Pancreas (tissue), 10 donors: ENCODE measurements around the gene PPTC7. TPM values are rescaled to one million over a fixed set of nuclear protein-coding genes. Genes with fewer than 3 reads are reported as not detected.
A peak's percentile ranks its signal among the peaks of the same experiment; 100 is the strongest.

ENCODE experiments used
- ATAC-seq, 4 donors: fragments of 200-7000 bp; cut with Tn5 transposase; one replicate each; pipeline versions ENCODE4 v1.8.0 to v1.9.1; 2020; ENCODE audit warnings: mild to moderate bottlenecking in 4 of 4, moderate library complexity in 4 of 4
- DNase-seq, 6 donors: peaks; one replicate each; pipeline ENCODE4 v3.0.0-alpha.2; 2020
- FAIRE-seq: peaks from 2 replicates; lab custom pipeline; 2012; peaks lifted over from hg19 to GRCh38; lab: Jason Lieb, UNC
- H3K27ac ChIP-seq, 4 donors: fragments of 200-600 bp; sonication (generic); 1 replicate in 3 of 4; 2 replicates in 1 of 4; pipeline versions ENCODE4 v1.5.0 to v1.8.0; 2020
- H3K27me3 ChIP-seq, 4 donors: fragments of 200-600 bp; one replicate each; pipeline ENCODE4 v1.8.0; 2021
- H3K36me3 ChIP-seq, 3 donors: fragments of 200-600 bp; sonication (generic) in 1 of 3; one replicate each; pipeline versions ENCODE4 v1.5.0 to v1.8.0; 2020 to 2021
- H3K4me1 ChIP-seq, 3 donors: fragments of 200-600 bp; one replicate each; pipeline ENCODE4 v1.8.0; 2021
- H3K4me3 ChIP-seq, 4 donors: fragments of 200-600 bp; sonication (generic) in 2 of 4; one replicate each; pipeline versions ENCODE4 v1.5.0 to v1.8.0; 2020 to 2021
- H3K9me3 ChIP-seq, 4 donors: fragments of 200-600 bp; one replicate each; pipeline ENCODE4 v1.8.0; 2021
- CTCF ChIP-seq, 4 donors: fragments of 200-600 bp; sonication (generic) in 3 of 4; IDR thresholded peaks; one replicate each; pipeline versions ENCODE4 v1.5.0 to v1.8.0; 2021; ENCODE audit warnings: antibody characterized with exemption in 4 of 4
- WGBS, 2 donors: extraction: QIAGEN DNeasy Blood & Tissue Kit; methylation state at CpG; one replicate each; pipeline ENCODE4 v1.1.7; 2013; 5-methylcytosine and 5-hydroxymethylcytosine counted together
- intact Hi-C, 3 donors: fragments of 100-400 bp; cut with DNase I; formaldehyde crosslinking; loops; one replicate each; pipeline versions ENCODE4 v1.11.1 to v1.14.2; 2022
- polyA plus RNA-seq, 2 donors: library from polyadenylated mRNA; stranded (reverse); fragments of 200-250 nt; gene quantifications; one replicate each; pipeline ENCODE4 v1.2.3, GENCODE V29; 2013
- total RNA-seq, 6 donors: library from RNA; stranded (reverse); fragmentation: NEBNext Ultra II Directional in 4 of 6; extraction: Animal tissue kit (Norgen Biotek cat#: 25700) in 4 of 6; gene quantifications; one replicate each; pipeline versions ENCODE4 v1.2.1 to v1.2.4, GENCODE V29; 2021 to 2023
- donor health status: healthy with polysubstance abuse.
- donor health status: DM: no; HTN: no; CAD: no; lungs with moderate emphysema.
- donor health status: DM: no; HTN: no; CAD: no.
- donor health status: control.
- donor health status: control.
- donor health status: Bipolar disorder and iron deficiency.
- donor health status: DM: yes; HTN: yes; CAD: no.
- donor health status: DM: no; HTN: no; CAD: no.
- donor health status: DM: no; HTN: no; CAD: no.
- donor health status: DM: yes; HTN: yes; CAD: no.

The PPTC7 gene
- total and polyA plus RNA-seq, 8 donors, result 2.2 to 9.0 (median 5.8) TPM

- peaks cover 0 to 8% (median 0%) of the 10 kb centered on the region in 3 donors for H3K4me1 ChIP-seq
- H3K36me3 ChIP-seq, result no peaks in the 10 kb centered on the region
- H3K9me3 ChIP-seq, result no peaks in the 10 kb centered on the region
- H3K4me3 ChIP-seq, result no peak overlapping the region
- H3K27me3 ChIP-seq, result no peaks in the 10 kb centered on the region
- no peak overlapping the region for H3K27ac ChIP-seq
- 90 to 93% methylated on average over 5 of the region's 5 CpGs for WGBS, 2 donors
- ATAC-seq (no peak), FAIRE-seq (no peak), DNase-seq (no peak)
- TF ChIP-seq CTCF (IDR thresholded peaks at IDR 0.05), result no peak
- intact Hi-C loops, result no loop called here
Measured at GRCh38 chr12:110616471-110617115, 33.5 kb upstream of the PPTC7 start.

GRCh38 chr12:110615171-110615570 lies 32.1 kb upstream of the PPTC7 start:
- DNase-seq (no peak), ATAC-seq (no peak), FAIRE-seq (no peak)
- no peak overlapping the region for H3K27ac ChIP-seq
- TF ChIP-seq CTCF (IDR thresholded peaks at IDR 0.05), result no peak
- H3K9me3 ChIP-seq, result no peaks in the 10 kb centered on the region
- H3K4me1 ChIP-seq, result peaks cover 0 to 8% (median 0%) of the 10 kb centered on the region in 3 donors
- no peaks in the 10 kb centered on the region for H3K36me3 ChIP-seq
- 89 to 93% methylated on average over 8 of the region's 8 CpGs for WGBS, 2 donors
- intact Hi-C loops, result no loop called here
- no peaks in the 10 kb centered on the region for H3K27me3 ChIP-seq
- H3K4me3 ChIP-seq, result no peak overlapping the region

- H3K27me3 ChIP-seq, result no peaks in the 10 kb centered on the region
- H3K9me3 ChIP-seq, result no peaks in the 10 kb centered on the region
- 2% methylated on average over 58 to 60 of the region's 60 CpGs for WGBS, 2 donors
- H3K36me3 ChIP-seq, result no peaks in the 10 kb centered on the region
- DNase-seq, result peak; percentile 94 to 98 (median 96)
- ATAC-seq, result peak; percentile 99 to 100 (median 99)
- peak within 1 kb of the TSS in 3 of 4 donors; percentile 46 to 67 (median 58) for H3K27ac ChIP-seq
- no peak for FAIRE-seq
- H3K4me1 ChIP-seq, result peaks cover 0 to 8% (median 0%) of the 10 kb centered on the region in 3 donors
- peak within 1 kb of the TSS; percentile 38 to 68 (median 63) for H3K4me3 ChIP-seq
- intact Hi-C loops, result no loop called here
- TF ChIP-seq CTCF (IDR thresholded peaks at IDR 0.05), result no peak
Measured at GRCh38 chr12:110613771-110614684, 30.9 kb upstream of the PPTC7 start, which contains the start of gene TCTN1. Gene TCTN1, plus strand, starts transcription at chr12:110614129. Its CDS starts 54 bp downstream, at chr12:110614183.

- H3K4me1 ChIP-seq, result peaks cover 0 to 8% (median 0%) of the 10 kb centered on the region in 3 donors
- no peaks in the 10 kb centered on the region for H3K36me3 ChIP-seq
- peak in 2 of 4 donors; percentile 2 to 27 for ATAC-seq
- no peaks in the 10 kb centered on the region for H3K9me3 ChIP-seq
- H3K27ac ChIP-seq, result peak overlapping the region in 2 of 4 donors; percentile 58 to 67
- no peak for FAIRE-seq
- peak overlapping the region; percentile 38 to 68 (median 63) for H3K4me3 ChIP-seq
- WGBS, 2 donors, result 74 to 79% methylated on average over 22 to 23 of the region's 23 CpGs
- no peaks in the 10 kb centered on the region for H3K27me3 ChIP-seq
- no peak for TF ChIP-seq CTCF (IDR thresholded peaks at IDR 0.05)
- no peak for DNase-seq
- intact Hi-C loops, result no loop called here
Measured at GRCh38 chr12:110613071-110613770, 30.1 kb upstream of the PPTC7 start.
